SK-MEL-5 (cell line): Measurements from ENCODE around the gene AKR1B15. TPM values are rescaled to one million over a fixed set of nuclear protein-coding genes. Genes with fewer than 3 reads are reported as not detected.
A peak's percentile ranks its signal among the peaks of the same experiment; 100 is the strongest.
"Not testable (repeated sequence)": the region's sequence is repeated elsewhere in the genome, so short reads cannot be mapped to it uniquely, and the experiment has no call there.

ENCODE experiments used
- DNase-seq: peaks from one replicate; pipeline ENCODE4 v3.0.0-alpha.2; 2016; ENCODE audit warnings: low read depth, low spot score
- in situ Hi-C: cut with HindIII; loops from 2 replicates; pipeline ENCODE4 v1.10.0; 2016; ENCODE audit warnings: low sequenced_read_pairs, high pct_unique_total_duplicates, low pct_unique_long_range_greater_than_20kb
- total RNA-seq: library from RNA; depleted of rRNA; stranded (reverse); fragments of >200 nt; shearing (Covaris generic); gene quantifications from 2 replicates; pipeline ENCODE4 v1.2.3, GENCODE V29; 2014

AKR1B15 gene
- total RNA-seq, 1 experiment from 2014 or later, result 0.08 TPM

DNA sequence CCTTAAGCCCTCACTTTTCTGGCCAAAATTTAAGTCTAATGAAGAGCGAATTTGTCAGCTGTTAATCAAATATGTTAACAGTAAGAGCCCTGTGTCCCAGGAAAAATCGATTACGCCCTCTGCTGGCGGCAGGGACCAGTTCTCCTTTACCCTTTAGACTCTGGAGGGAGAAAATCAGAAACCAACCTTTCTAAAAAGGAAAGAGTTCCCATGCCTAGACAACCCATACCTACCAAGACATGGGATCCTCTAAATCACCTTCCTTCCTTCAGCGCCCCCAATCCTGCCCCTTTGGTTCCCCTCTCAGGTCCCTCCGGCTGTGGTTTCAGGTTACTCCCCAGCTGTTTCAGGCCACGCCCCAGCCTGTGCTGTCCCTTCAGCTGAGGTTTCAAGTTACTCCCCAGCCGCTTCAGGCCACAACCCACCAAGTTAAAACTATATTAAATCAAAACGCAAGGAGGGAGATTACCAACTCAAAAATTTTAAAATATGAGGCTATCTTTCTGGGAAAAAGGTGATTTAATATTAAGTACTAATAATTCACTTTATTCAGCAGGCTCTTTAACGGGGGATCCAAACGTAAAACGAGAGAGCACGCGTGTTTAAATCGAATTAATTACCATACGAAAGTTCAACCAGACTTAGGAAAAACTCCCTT lies 1.4 kb upstream of the AKR1B15 start:
- in situ Hi-C loops, result no loop called here
- DNase-seq, result peak; percentile 86

DNA sequence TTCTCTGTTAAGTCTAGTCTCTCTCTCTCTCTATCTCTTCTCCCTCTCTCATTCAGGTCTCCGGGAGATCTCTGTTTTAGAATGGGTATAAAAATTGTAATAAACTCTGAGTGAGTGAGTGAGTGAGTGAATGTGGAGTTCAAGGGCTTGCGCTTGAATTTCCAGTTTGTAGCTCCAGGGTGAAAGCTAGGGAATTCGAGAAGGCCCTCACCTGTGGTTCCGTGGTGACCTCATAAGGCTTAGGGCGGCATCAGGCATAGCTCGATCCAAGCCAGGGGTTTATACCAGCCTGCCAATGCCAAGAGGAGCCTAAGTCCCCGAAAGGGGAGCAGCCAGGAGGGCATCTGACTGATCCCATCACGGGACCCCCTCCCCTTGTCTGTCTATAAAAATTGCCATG lies 456 bp downstream of the AKR1B15 start:
- in situ Hi-C loops, result no loop called here
- DNase-seq, result no peak

DNA sequence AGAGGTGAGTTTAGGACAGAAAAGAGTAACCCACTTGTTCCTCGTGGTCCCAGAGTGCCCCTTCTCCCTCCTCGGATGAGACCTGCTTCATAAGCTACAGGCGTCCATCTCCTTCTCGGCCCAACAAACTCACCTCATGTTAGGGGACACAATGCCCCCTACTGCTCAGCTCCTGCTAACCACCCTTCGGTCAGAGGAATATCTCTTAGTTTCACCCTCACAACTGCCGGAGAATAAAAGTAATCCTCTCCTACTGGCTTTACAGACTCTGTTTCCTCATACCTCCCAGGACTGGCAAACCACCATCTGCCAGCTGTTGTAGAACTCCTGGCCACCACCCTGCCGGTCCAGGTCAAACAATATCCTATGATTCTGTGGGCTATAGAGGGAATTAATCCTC lies 3.2 kb downstream of the AKR1B15 start:
- peak; percentile 71 for DNase-seq
- in situ Hi-C loops, result no loop called here

DNA sequence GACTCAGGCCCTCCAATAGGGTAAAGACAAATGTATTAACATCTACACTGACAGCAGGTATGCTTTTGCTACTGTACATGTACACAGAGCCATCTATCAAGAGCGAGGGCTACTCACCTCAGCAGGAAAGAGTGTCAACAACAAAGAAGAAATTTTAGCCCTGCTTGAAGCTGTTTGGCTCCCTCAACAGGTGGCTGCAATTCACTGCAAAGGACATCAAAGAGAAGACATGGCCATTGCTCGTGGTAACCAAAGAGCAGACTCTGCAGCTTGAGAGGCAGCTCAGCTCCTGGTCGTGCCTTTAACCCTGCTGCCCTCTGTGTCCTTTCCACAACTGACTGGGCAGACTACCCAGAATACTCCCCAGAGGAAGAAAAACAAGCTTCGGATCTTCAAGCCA lies 5.1 kb downstream of the AKR1B15 start:
- in situ Hi-C loops, result no loop called here

DNA sequence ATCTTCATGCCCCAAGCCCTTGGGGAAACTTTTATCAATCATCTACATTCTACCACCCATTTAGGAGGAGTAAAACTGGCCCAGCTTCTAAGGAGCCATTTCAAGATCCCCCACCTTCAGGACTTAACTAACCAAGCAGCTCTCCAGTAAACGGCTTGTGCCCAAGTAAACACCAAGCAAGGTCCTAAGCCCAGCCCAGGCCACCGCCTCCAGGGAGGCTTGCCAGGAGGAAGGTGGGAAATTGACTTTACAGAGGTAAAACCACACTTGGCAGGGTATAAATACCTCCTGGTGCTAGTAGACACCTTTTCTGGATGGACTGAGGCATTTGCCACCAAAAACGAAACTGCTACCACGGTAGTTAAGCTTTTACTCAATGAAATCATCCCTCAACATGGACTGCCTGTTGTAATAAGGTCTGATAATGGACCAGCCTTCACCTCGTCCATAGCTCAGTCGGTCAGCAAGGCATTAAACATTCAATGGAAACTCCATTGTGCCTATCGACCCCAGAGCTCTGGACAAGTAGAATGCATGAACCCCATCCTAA lies 5.6 kb downstream of the AKR1B15 start:
- DNase-seq, result no peak
- in situ Hi-C loops, result no loop called here

More for the DNA sequence above, 5.1 kb downstream of the AKR1B15 start:
- peak; percentile 46 for DNase-seq

DNA sequence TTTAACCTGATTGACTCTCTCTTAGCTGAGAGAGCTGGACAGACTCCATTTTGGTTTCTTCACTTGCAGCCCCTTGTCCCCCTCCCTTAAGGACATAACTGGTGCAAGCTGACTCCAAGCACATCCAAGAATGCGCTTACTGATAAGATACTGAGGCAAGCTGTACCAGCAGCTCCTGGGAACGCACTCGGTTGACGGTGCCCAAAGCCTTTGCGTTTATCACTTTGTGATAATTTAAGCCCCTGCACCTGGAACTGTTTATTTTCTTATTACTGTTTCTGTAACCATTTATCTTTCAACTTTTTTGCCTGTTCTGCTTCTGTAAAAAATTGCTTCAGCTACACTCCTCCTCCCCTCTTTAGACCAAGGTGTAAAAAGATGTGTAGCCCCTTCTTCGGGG lies 8.5 kb downstream of the AKR1B15 start:
- in situ Hi-C loops, result no loop called here
- no peak for DNase-seq

DNA sequence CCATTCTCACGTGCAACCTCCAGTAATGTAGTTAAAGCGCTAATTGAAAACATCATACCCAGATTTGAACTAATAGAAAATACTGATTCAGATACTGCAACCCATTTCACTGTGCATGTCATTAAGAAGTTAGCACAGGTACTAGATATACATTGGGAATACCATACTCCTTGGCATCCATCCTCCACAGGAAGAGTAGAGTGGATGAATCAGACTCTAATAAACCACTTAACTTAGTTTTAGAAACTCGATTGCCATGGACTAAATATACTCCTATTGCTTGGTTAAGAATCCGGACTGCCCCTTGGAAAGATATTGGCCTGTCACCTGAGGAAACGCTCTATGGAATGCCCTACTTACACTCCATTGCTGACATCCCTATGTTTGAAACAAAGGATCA lies 9.5 kb downstream of the AKR1B15 start:
- no peak for DNase-seq
- in situ Hi-C loops, result no loop called here

DNA sequence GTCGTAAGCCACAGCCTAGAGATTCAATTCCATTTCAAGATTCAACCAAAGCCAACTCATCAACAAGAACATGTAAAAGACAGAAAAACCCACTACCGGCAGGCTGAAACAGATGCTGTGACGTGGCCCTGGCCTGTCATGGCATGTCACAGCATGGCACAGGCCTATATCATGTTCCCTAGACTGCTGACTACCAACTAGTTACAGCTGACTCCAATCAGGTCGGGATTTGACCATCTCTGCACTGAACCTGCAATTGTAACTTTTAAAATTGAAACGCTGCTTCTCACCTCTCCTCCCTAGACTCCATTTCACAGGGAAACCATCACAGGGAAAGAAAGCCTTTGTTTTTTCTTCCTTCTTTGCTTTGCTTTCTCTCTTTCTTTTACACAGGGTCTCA lies 12.7 kb downstream of the AKR1B15 start:
- DNase-seq, in situ Hi-C loops: not testable (repeated sequence)

DNA sequence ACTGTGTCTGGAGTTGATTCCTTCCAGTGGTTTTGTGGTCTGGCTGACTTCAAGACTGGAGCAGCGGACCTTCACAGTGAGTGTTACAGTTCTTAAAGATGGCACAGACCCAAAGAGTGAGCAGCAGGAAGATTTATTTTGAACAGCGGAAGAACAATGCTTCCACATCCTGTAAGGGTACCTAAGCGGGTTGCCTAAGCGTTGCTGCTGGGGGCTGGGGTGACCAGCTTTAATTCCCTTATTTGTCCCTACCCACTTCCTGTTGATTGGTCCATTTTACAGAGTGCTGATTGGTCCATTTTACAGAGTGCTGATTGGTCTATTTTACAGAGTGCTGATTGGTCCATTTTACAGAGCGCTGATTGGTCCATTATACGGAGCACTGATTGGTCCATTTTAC lies 13.2 kb downstream of the AKR1B15 start:
- DNase-seq, result no peak
- in situ Hi-C loops, result no loop called here

DNA sequence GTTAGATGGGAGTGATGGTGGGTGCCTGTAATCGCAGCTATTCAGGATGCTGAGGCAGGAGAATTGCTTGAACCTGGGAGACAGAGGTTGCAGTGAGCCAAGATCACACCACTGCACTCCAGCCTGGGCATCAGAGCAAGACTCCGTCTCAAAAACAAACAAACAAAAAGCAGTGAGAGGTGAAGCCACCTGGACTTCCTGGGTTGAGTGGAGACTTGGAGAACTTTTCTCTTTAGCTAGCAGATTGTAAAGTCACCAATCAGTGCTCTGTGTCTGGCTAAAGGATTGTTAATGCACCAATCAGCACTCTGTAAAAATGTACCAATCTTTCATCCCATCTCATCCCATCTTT lies 14.5 kb downstream of the AKR1B15 start:
- DNase-seq, in situ Hi-C loops: not testable (repeated sequence)

DNA sequence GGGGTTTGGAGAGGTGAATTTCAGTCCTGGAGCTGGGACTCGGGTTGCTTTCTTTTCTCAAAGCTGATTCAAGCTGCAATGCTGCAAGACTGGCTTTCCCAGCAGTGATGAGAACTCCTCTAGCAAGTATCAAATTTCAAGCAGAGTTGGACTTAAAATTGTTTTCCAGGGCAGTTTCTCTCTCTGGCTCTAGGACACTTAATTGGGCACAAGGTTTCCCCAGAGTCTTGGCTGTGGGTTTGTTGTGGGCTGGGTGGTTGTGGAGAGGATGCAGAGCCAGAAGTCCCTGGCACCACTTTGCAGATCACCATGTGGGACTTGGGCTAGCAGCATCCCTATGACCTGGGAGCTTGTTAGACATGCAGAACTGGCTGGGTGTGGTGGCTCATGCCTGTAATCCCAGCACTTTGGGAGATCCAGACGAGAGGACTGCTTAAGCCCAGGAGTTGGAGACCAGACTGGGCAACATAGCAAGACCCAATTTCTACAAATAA lies 16.8 kb downstream of the AKR1B15 start:
- no peak for DNase-seq
- in situ Hi-C loops, result no loop called here

DNA sequence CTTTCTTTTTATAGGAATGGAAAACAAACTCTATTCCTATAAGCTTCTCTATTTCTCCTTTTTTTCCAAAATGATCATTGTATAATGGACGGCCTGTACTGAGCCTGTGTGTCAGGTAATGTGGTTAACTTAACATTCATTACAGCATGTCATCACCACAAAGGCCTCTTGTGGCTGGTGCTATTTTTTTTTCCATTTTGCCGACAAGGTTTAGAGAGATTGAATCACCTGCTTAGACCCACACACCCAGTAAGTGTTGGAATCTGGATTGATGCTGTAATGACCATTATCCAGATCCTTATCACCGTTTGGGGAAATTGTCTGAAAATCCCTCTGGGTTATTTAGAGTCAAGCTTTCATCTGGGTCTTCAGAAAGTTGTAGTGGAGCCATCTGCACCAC lies 18.5 kb downstream of the AKR1B15 start:
- in situ Hi-C loops, result no loop called here
- DNase-seq, result no peak

DNA sequence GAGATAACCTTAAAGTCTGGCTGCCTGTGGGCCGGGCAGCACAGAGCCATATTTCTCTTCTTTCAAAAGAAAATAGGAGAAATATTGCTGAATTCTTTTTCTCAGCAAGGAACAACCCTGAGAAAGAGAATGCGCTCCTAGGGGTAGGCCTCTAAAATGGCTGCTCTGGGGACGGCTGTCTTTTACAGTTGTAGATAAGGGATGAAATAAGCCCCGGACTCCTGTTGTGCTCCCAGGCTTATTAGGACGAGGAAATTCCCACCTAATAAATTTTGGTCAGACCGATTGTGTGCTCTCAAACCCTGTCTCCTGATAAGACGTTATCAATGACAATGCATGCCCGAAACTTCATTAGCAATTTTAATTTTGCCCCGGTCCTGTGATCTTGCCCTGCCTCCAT lies 21.1 kb downstream of the AKR1B15 start:
- in situ Hi-C loops, DNase-seq: not testable (repeated sequence)

DNA sequence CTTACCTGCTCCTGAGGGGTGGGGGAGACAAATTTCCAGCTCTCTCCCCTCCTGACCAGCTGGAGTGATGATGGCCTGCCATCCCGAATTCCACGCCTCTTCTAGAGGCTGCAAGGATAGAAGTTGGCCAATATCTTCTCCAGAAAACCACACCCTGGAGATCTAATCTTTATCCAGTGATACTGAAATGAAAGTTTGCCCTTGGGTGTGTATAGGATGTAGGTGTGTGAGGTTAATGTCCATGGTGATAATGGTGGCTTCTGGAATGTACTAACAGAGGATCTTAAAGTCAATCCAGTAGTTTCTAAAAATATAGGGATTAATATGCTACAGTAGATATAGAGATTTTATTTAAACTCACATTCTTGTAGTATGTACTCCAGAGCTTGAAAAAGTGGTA lies 22.2 kb downstream of the AKR1B15 start:
- DNase-seq, result no peak
- in situ Hi-C loops, result no loop called here

DNA sequence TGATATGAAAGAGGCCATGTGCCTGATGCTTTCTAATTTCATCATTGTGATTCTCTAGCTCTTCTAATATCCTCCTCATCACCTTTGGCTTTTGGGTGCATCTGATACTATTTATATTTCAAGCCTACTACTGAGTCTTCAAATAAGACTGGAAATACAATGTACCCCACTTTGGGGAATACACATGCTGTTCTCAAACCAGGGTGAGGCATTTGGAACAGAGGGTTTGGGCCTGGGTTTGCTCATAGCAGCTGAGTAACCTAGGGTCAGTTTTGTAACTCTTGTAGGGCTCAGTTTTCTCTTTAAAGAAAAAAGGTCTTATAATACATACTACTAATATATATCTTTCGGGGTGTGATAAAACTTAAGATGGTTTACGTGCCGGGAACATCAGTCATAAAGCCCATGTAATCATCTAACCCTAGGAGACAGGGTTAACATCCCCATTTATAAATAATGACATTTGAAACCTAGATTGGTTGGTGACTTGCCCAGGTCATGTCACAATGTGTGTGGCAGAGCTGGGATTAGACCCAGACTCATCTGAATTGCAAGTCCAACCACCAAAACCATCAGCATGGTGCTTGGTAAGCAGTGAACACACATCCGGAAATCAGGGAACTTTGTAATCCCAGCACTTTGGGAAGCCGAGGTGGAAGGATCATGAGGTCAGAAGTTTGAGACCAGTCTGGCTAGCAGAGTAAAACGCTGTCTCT lies 23.0 kb downstream of the AKR1B15 start:
- no peak for DNase-seq
- in situ Hi-C loops, result no loop called here

DNA sequence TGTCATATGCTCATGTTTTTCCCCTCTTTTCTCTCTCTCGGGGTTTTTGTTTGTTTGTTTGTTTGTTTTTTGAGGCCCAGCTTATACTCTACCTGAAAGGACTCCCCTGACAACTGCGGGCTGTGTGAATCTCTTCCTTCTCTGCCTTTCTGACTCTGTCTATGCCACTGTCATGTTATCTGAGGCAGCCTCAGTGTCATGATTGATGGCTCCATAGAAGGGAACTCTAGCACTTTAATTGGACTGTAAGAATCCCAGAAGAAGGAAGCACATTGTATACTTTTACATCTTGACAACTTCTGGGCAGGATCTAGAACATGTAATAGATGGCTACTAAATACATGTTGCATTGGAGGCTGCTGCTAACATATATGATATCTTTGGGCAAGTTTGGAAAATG lies 25.4 kb downstream of the AKR1B15 start:
- in situ Hi-C loops, result no loop called here
- DNase-seq, result no peak

DNA sequence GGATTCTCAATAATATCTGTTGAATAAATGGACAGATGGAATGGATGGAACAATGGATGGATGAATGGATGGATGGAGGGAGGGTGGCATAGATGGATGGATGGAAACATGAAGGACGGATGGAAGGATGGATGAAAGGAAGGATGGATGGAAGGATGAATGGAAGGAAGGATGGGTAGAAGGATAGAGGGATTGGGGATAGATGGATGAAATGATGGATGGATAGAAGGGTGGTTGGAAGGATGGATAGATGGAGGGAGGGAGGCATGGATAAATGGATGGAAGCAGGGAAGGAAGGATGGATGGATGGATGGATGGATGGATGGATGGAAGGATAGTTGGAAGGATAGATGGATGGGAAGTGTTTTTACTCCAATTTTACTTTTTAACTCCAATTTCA lies 35.4 kb downstream of the AKR1B15 start:
- no peak for DNase-seq
- in situ Hi-C loops, result no loop called here

DNA sequence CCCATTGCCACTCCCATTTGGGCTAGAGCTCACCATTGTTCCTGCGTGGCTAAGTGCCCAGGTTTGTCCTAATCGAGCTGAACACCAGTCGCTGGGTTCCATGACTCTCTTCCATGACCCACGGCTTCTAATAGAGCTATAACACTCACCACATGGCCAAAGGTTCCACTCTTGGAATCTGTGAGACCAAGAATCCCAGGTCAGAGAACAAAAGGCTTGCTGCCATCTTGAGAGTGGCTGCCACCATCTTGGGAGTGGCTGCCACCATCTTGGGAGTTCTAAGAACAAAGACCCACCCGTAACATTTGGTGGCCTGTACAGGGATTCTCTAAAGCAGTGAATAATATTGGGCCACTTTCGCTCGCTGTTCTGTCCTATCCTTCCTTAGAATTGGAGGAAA lies 37.0 kb downstream of the AKR1B15 start:
- in situ Hi-C loops, result no loop called here

DNA sequence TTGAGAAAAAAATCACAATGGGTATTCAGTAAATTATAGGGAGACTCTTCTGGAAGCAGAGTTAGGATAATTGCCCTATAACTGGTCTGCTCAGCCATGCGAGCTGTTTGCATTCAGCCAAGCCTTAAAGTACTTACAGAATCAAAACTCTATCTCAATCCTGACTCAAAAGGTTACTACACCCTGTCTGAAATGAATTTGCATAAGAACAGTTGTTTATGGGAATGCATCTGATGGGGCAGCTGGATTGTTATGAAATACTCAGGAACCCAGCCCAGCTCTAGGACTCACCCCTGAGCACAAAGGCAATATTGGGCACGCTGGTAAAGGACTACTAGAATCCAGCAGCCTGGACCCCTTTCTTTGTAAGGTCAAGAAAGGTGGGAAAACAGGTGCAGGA lies 38.8 kb downstream of the AKR1B15 start:
- in situ Hi-C loops, result no loop called here
- no peak for DNase-seq

More for the DNA sequence above, 37.0 kb downstream of the AKR1B15 start:
- no peak for DNase-seq
